K562 (cell line): ENCODE data around the gene OXA1L.

ENCODE experiments used
- HDAC2 ChIP-seq: fragments of 450-650 bp; IDR thresholded peaks from 2 replicates; pipeline ENCODE4 v1.6.1; 2016; ENCODE audit warnings: mild to moderate bottlenecking
- JUN ChIP-seq, 2 experiments: sonication (generic) in 1 of 2; formaldehyde crosslinking in 1 of 2; IDR thresholded peaks; 2 replicates each; pipeline versions ENCODE4 v1.6.1 to v1.8.0; 2012 to 2022; ENCODE audit warnings: borderline replicate concordance in 2 of 2, mild to moderate bottlenecking in 2 of 2, improper control_type of control experiment in 1 of 2, low read depth in 1 of 2, low read length in 1 of 2, missing genetic modification reagents in 1 of 2
- POLR2A ChIP-seq: fragments of 450-650 bp; conservative IDR thresholded peaks from 2 replicates; pipeline ENCODE4 v1.6.1; 2016
- SMARCC2 ChIP-seq: fragments of 450-650 bp; IDR thresholded peaks from 2 replicates; pipeline ENCODE4 v1.6.1; 2017; ENCODE audit warnings: antibody characterized with exemption, moderate library complexity, mild to moderate bottlenecking, low read depth
- ZNF274 ChIP-seq: IDR thresholded peaks from 2 replicates; pipeline ENCODE4 v1.6.1; 2011; ENCODE audit warnings: low read depth, mild to moderate bottlenecking, low read length, moderate library complexity, borderline replicate concordance
- TF ChIP-seq, protein P1 (sequence below): sonication (generic); formaldehyde crosslinking; IDR thresholded peaks from 2 replicates; pipeline ENCODE4 v1.9.0; 2022; ENCODE audit warnings: mild to moderate bottlenecking, missing genetic modification reagents

DNA sequence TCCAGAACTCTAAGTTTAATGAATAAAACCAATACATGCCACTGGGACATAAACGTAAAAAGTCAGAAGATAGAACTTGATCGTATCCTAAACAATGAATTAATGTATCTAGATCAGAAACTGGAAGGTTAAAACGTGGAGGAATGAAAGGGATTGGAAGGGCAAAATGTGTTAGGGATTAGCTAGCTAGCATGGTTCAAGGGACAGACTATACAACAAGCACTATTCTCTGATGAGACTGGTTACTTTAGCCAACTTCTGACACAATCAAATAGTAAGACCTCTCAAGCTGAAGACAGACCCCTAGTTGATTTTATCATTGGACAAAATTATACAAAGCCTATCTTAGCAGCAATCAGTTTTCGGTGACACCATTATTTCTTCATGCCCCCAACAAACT, 18.7 kb upstream of the OXA1L start:
- TF ChIP-seq JUN (IDR thresholded peaks at IDR 0.05; ENCODE audit: borderline replicate concordance, low read depth, low read length) (no peak), JUN (CRISPR knock-in tag; IDR thresholded peaks at IDR 0.05; ENCODE audit: borderline replicate concordance) (no peak), POLR2A (no peak), HDAC2 (no peak), ZNF274 (no peak), SMARCC2 (no peak)
- TF ChIP-seq, protein P1, sequence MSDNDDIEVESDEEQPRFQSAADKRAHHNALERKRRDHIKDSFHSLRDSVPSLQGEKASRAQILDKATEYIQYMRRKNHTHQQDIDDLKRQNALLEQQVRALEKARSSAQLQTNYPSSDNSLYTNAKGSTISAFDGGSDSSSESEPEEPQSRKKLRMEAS: no peak
